ENCODE measurements around the gene VARS2.
A peak's percentile ranks its signal among the peaks of the same experiment; 100 is the strongest.

Gene VARS2

GRCh38 chr6:30930506-30930905, 16.5 kb downstream of the VARS2 start:
- no peak for DNase-seq (ENCODE audit: low spot score)

- no peak for DNase-seq (ENCODE audit: low spot score)
Observed at GRCh38 chr6:30931272-30931671, 17.2 kb downstream of the VARS2 start.

- no peak for DNase-seq (ENCODE audit: low spot score)
Observed at GRCh38 chr6:30931969-30932645, 18.1 kb downstream of the VARS2 start, which contains the start of gene SFTA2. TSS of gene SFTA2 (minus strand) at chr6:30932170. CDS start at chr6:30932096, 74 bp downstream.

GRCh38 chr6:30932665-30933365, 18.8 kb downstream of the VARS2 start:
- no peak for DNase-seq (ENCODE audit: low spot score)

GRCh38 chr6:30935018-30935417, 21.0 kb downstream of the VARS2 start:
- no peak for DNase-seq (ENCODE audit: low spot score)

GRCh38 chr6:30937265-30937664, 23.2 kb downstream of the VARS2 start:
- DNase-seq (ENCODE audit: low spot score), result no peak

- no peak for DNase-seq (ENCODE audit: low spot score)
Observed at GRCh38 chr6:30938730-30939129, 24.7 kb downstream of the VARS2 start.

- no peak for DNase-seq (ENCODE audit: low spot score)
Observed at GRCh38 chr6:30939473-30939872, 25.4 kb downstream of the VARS2 start.

- DNase-seq (ENCODE audit: low spot score), result no peak
Observed at GRCh38 chr6:30940361-30940986, 26.4 kb downstream of the VARS2 start, which contains the start of gene MUCL3. TSS of gene MUCL3 (plus strand) at chr6:30940973. CDS start at chr6:30941000, 27 bp downstream.

- DNase-seq (ENCODE audit: low spot score), result no peak
Observed at GRCh38 chr6:30942338-30943060, 28.5 kb downstream of the VARS2 start.

GRCh38 chr6:30944051-30944450, 30.0 kb downstream of the VARS2 start:
- no peak for DNase-seq (ENCODE audit: low spot score)

GRCh38 chr6:30945281-30945680, 31.2 kb downstream of the VARS2 start:
- DNase-seq (ENCODE audit: low spot score), result no peak

- no peak for DNase-seq (ENCODE audit: low spot score)
Observed at GRCh38 chr6:30947231-30947630, 33.2 kb downstream of the VARS2 start.

GRCh38 chr6:30948811-30949210, 34.8 kb downstream of the VARS2 start:
- DNase-seq (ENCODE audit: low spot score), result no peak

GRCh38 chr6:30951907-30952469, 38.0 kb downstream of the VARS2 start:
- DNase-seq (ENCODE audit: low spot score), result no peak

GRCh38 chr6:30954631-30955366, 40.8 kb downstream of the VARS2 start:
- DNase-seq (ENCODE audit: low spot score), result no peak

- peak; percentile 83 for DNase-seq (ENCODE audit: low spot score)
Observed at GRCh38 chr6:30955367-30956042, 41.5 kb downstream of the VARS2 start.

- no peak for DNase-seq (ENCODE audit: low spot score)
Observed at GRCh38 chr6:30957716-30958115, 43.7 kb downstream of the VARS2 start.

GRCh38 chr6:30960907-30961673, 47.1 kb downstream of the VARS2 start:
- no peak for DNase-seq (ENCODE audit: low spot score)

- DNase-seq (ENCODE audit: low spot score), result no peak
Observed at GRCh38 chr6:30962716-30963115, 48.7 kb downstream of the VARS2 start.

Measured in germinal center (tissue), 1 donor.